GM12872 (cell line): ENCODE data around the gene SVBP.

Source experiments
- TF ChIP-seq, protein P1 (sequence below): IDR thresholded peaks from 3 replicates; pipeline ENCODE4 v1.5.1; 2011; ENCODE audit warnings: low read depth, mild to moderate bottlenecking, low read length, moderate library complexity; ENCODE audit not compliant: insufficient read depth

Gene SVBP

GRCh38 chr1:42834803-42835202 lies 17.6 kb upstream of the SVBP start:
- TF ChIP-seq, protein P1, sequence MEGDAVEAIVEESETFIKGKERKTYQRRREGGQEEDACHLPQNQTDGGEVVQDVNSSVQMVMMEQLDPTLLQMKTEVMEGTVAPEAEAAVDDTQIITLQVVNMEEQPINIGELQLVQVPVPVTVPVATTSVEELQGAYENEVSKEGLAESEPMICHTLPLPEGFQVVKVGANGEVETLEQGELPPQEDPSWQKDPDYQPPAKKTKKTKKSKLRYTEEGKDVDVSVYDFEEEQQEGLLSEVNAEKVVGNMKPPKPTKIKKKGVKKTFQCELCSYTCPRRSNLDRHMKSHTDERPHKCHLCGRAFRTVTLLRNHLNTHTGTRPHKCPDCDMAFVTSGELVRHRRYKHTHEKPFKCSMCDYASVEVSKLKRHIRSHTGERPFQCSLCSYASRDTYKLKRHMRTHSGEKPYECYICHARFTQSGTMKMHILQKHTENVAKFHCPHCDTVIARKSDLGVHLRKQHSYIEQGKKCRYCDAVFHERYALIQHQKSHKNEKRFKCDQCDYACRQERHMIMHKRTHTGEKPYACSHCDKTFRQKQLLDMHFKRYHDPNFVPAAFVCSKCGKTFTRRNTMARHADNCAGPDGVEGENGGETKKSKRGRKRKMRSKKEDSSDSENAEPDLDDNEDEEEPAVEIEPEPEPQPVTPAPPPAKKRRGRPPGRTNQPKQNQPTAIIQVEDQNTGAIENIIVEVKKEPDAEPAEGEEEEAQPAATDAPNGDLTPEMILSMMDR: no peak

DNA sequence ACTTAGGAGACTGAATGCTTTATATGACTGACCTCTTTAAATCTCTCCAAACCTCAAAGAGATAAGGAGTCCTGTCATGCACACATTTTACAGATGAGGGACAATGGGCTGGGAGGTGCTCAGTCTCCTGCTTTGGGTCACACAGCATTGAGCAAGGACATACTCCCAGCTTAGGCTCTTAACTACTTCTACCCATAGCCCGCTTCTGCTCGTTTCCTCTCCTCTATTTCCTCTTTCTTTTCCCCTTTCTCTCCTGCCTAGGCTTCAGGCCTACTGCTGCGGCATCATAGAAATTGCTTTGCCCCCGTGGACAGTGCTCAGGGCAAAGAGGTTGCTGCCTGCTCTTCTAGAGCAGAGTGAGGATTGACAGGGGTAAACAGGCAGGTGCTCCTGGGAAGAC lies 16.8 kb upstream of the SVBP start:
- TF ChIP-seq, protein P1: no peak

DNA sequence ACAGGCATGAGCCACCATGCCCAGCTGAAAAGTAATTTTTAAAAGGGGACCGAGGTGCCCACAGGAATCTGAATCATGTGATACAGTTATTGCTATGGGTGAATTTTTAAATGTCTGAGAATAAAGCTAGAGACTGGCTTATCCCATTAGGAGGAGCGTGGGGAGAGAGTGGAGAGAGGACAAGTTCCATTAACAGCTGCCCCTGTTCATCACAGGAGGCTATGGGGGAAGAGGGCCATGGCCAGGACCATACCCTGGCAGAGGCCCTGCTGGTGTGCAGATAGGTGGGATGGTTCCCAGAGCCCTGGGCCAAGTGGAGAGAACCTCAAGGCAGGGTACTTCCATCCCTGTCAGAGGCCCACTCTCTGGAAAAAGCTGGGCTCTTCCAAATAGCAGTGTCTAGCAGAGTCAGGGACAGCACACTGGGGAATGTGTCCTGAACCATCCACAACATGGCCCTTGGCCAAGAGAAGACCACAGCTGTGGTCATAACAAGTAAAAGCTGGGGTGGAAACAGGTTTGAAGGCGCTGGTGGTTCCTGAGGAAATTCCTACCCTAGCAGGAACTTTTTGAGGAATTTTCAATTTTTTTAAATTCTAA lies 15.5 kb upstream of the SVBP start:
- TF ChIP-seq, protein P1: no peak

- TF ChIP-seq, protein P1: no peak
Measured at GRCh38 chr1:42831273-42831672, 14.1 kb upstream of the SVBP start.

GRCh38 chr1:42830631-42831030 lies 13.4 kb upstream of the SVBP start:
- TF ChIP-seq, protein P1: no peak

DNA sequence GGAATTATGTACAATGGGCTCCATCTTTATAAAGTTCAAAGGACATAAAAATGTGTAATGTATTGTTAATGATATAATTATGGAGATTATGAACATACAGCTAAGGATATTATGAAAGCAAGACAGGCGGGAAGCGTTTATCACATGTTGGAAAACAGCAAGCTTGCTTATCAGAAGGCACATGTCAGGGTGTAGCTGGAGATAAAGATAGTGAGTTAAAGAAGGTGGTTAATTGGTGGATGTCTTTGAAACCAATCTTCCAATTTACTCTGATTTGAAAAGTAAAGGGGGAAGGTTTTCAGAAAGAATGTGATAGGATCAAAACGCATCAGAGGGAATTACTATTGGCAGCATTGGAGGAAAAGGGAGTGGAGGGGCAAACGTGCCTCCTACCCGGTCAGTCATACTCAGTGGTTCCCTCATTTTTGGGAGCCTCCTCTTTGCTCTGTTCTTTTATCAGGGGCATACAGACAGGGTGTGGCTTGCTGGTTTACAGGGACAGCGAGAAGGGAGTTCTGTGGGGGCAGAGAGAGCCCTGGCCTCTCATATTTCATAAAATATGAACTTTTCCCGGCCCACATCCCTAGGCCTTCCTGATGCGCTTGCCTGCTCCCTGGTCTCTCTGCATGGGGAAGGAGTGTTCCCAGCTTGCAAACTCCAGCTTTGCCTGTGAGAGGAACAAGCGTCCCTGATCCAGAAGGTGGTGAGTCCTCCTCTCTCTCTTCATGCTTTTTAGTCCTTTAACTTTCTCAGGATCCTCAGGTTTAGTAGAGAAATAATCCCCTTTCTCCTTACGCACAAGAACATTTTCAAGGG lies 8.0 kb upstream of the SVBP start:
- TF ChIP-seq, protein P1: no peak

DNA sequence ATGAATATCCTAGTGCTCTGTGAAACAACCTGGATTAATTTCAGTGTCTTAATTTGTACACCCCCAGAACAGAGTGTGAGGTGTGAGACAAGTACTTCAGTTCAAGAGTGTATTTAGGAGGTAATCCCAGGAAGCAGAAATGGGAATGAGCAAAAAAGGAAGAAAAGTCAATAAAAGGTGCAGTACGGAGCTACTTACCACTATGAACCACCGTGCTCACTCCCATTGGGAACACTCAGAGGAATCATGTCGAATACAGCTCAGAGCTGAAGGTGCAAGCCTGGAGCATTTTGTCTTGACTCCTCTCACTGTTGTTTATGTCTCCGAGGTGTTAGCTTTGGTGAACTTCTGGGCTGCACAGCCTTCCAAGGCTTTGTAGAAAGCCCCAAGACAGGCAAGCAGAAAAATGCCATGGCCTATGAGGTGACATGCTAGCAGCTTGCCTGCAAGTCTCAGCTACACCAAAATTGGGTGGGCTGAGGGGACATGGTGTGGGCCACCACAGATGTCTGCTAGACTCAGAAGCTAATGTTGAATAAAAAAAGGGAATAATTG lies 7.4 kb upstream of the SVBP start:
- TF ChIP-seq, protein P1: no peak
